Effector CD4-positive, alpha-beta T cell (primary cell): ENCODE results near the gene CDK14.

Source experiments
- DNase-seq: peaks from one replicate; pipeline ENCODE4 v3.0.0-alpha.2; 2020

The CDK14 gene

DNA sequence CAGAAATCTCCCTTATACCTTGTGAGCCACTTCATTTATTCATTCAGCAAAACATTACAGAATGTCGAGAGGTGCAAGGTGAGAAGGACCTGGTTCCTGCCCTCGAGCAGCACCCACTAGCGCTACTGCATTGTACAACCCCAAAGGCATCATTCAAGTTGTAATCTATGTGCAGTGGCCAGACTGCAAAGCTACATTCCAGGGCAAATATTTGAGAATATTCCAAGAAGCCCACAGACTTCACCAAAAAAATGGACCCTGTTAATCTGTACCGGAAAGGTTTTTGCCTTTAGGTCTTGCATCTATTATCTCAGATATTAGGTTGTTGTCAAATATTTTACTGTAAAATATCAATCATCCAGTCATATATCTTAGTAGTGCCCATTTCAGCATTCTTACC, 372.8 kb downstream of the CDK14 start:
- DNase-seq, result no peak

- no peak for DNase-seq
Measured at GRCh38 chr7:90972906-90973550, 376.9 kb downstream of the CDK14 start.

- no peak for DNase-seq
Measured at GRCh38 chr7:90977056-90977455, 380.9 kb downstream of the CDK14 start.

DNA sequence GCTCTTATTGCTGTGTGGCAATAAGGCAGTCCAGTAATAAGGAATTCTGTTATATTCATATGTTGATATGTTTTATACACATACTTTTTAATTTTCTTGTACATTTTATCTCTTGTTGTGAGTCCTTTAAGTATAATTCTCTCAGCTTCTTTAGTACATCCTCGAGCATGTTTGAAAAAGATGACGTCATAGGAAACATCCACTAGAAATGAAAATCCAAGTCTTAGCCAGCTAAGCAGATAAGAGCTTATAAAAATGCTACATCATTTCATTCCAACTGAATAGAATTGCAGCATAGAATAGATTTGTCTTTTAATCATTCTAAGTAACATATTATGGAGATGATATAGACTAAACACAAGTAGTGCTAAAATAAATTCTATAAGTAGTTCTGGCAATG, 384.4 kb downstream of the CDK14 start:
- DNase-seq, result no peak

- no peak for DNase-seq
Measured at GRCh38 chr7:90982228-90982627, 386.1 kb downstream of the CDK14 start.

- no peak for DNase-seq
Measured at GRCh38 chr7:90984692-90985091, 388.6 kb downstream of the CDK14 start.

DNA sequence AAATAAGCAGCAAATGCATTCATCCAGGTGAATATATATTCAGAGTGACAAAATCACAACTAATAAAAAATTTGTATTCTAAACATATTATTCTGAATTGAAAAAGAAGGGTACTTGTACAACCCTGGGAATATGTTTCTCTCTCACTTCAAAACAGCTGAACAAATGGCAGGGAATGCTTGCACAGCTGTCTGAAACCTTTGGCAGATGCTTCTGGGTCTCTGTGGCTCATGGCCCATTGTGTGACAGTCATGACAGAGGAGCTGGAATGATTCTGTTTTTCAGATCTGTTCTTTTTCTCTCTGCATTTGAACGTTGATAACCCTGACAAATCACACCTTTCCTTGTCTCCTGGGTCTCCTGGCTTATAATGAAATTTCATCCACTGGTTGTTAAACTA, 392.4 kb downstream of the CDK14 start:
- no peak for DNase-seq

- DNase-seq, result no peak
Measured at GRCh38 chr7:90988996-90989765, 393.1 kb downstream of the CDK14 start.

- no peak for DNase-seq
Measured at GRCh38 chr7:90994121-90994520, 398.0 kb downstream of the CDK14 start.

GRCh38 chr7:90994601-90995000, 398.5 kb downstream of the CDK14 start:
- no peak for DNase-seq

DNA sequence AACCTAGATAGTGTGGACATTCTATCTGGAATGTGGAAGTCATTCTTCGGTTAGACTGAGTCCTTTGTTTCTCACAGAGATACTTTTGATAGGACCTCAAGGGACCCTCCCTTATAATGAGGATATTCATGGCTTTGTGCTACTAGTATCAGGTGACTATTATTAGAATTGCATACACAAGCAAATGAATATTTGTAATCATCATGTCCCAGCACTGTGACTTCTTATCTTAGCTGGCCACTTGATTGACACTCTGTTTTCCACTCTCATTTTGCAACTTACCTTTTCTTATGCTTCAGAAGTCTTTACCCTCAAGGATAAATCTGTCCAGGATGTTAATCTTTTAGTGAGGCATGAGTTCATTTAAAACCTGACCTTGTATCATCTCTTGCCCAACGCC, 399.9 kb downstream of the CDK14 start:
- DNase-seq, result no peak

DNA sequence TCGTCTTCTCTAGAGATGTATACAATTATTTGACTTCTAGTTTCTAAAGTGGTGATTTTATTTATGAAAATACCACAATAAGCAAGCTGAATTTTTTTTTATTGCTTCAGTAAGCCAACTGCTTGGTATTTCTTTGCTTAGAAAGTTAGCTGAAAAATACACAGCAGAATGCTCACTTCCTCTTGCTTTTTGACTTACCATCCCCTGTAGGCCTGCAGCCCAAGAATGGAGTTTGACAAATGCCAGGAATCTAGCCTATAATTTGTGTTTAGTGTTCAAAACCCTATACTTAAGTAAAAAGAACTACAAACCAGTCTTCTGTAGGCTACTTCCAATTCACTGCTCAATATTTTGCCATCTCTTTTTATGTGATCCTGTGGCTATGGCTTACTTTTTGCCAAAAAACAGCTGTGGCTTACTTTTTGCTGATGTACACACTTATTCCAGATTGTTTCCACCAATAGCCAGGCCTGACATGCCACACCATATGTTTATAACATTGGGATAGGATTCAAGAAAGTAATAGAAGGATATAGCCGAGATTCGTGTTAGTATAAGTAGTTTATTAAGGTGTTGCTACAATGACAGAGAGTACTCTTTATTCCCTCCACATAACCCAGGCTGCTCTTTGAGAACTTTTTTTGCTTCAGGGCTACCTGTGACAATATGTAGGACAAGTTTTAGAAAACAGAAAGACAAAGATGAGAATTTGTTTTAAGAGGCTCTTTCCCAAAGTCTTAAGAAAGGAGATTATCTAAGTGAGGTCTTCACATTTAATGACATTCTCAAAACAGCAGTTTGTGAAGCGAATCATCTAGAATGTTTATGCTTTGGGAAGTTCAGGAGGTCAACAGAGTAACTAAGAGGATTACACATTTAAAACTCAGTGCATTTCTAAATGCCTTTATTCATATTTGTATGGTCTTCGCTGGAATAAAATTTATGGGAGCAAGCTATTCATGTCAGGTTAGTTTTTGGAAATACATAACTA, 404.2 kb downstream of the CDK14 start:
- no peak for DNase-seq

GRCh38 chr7:91005024-91005423, 408.9 kb downstream of the CDK14 start:
- DNase-seq, result no peak

- DNase-seq, result no peak
Measured at GRCh38 chr7:91005841-91006240, 409.7 kb downstream of the CDK14 start.

GRCh38 chr7:91007371-91007770, 411.2 kb downstream of the CDK14 start:
- no peak for DNase-seq

DNA sequence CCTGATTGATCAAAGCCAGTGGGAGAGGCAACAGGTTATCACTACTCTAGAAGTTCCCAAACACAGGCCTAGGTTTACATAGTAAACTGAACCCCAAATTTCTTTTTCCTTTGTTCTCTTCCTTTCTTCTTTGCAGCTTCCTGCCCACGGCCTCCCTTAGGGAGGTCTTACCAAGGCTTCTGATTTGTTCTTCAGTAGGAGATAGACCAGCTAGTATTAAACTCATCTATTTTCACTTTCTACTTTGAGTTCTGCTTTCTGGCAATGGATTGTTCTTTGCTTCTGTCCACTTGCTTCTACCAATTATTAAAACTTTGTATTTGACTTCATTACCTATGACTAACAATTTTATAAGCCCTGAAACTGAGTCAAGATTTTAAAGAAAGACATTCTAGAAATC, 417.0 kb downstream of the CDK14 start:
- DNase-seq, result no peak

GRCh38 chr7:91019686-91020385, 423.7 kb downstream of the CDK14 start:
- DNase-seq, result no peak

DNA sequence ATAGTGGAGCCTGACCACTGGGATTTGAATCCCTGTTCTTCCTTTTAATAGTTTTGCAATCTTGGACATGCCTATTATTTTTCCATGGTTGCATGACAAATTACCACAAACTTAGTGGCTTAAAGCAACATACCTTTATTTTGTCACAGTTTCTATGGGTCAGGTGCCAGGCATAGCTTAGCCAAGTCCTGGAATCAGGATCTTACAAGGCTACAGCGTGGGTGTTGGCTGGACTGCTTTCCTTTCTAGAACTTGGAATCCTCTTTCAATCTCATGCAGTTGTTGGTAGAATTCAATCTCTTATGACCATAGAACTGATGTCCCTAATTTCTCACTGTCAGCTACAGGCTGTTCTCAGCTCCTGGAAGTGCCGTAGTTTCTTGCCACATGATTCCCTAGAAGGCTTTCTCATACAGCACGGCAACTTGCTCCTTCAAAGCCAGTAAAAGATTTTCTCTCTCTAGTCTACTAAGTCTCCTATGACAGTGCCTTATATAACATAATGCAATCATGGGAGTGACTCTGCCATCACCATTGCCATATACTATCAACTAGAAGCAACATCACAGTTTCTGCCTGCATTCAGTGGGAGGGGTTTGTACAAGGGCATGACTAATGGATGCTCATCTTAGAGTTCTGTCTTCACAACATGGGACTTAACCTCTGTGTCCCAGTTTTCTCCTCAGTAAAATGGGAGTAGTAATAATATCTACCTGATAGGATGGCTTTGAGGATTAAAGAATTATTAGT, 424.7 kb downstream of the CDK14 start:
- DNase-seq, result no peak

GRCh38 chr7:91021956-91022355, 425.8 kb downstream of the CDK14 start:
- no peak for DNase-seq

DNA sequence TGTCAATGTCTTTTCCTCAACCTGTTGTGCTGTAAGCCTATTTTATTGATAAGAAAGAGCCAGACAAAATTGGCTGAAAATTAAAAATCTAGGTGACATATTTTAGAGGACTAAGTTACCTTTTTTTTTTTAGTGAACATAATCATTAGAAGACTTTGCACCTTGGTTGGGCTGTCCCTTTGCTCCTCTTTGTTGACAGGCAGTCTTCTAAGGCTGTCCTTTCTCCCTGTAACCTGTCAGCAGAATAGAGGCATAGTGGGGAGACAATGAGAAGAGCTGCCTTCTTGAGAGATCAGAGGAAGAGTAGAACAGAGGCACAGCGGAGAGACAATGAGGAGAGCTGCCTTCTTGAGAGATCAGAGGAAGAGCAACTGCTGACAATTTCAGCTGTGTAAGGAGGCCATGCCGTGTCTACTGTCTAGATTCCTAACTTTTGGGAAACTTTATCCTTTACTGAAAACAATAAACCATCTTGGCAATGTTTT, 429.8 kb downstream of the CDK14 start:
- DNase-seq, result no peak

DNA sequence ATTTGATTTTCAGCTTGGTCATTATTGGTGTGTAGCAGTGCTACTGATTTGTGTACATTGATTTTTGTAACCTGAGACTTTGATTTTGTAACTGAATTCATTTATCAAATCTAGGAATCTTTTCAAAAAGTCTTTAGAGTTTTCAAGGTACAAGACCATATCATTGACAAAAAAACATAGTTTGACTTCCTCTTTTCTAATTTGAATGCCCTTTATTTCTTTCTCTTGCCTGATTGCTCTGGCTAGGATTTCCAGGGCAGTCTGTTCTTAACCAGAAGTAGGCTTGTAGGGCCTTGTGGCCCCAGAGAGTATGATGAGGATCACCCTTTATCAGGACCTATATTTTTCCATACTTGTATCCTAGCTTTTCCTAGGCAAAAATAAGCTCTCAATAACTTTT, 433.6 kb downstream of the CDK14 start:
- DNase-seq, result no peak
